ENCODE data around the gene KCNH8.

The KCNH8 gene

DNA sequence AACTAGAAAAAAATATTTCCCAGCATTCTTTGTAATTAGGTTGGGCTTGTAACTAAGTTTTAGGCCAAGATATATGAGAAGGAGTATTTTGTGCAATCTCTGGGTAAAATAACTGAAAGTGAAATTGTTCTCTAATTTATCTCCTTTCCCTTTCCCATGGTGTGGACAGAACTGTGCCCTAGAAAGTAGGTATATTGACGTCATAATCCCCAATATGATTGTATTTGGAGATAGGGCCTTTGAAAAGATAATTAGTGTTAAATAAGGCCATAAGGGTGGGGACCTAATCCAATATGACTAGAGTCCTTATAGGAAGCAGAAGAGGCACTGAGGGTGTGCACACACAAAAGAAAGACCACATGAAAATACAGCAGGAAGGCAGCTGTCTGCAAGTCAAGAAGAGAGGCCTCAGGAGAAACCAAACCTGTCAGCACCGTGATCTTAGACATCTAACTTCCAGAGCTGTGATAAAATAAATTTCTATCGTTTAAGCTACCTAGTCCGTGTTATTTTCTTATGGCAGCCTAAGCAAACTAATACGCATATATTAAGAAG, 106.6 kb downstream of the KCNH8 start:
- DNase-seq: no peak

DNA sequence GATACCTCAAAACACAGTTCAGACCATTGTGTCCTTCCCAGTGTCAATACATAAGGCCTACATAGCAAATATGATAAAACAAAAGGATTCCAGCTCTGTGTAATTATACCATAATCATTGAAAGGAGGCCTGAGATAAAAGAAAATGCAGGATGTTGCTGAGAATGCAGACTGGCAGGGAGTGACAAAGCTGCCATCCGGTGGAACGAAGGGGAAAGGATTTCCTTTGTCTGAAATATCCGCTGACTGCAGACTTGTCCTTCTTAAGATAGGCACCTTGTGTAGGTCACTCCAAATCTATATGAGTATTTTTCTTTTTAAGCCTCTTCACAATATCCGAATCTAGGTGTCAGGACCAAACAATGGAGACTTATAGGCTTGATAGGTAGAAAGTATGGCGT, 108.0 kb downstream of the KCNH8 start:
- DNase-seq: no peak

DNA sequence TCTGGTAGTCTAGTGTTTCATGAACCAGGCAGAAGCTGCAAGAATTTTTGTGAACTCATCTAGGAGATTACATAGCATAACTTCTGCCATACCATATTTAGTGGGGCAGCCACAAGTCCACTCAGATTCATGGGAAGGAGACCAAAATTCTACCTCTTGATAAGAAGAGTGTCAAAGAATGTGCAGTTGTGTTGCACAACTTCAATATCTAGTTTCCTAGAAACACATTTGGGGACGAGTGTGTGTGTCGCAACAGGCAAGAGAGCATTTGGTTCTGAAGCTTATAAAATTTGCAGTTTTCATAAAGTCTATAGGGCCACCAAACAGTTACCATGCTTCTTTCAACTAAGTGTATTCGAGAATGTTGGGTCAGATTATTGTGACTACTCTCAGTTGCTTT, 115.3 kb downstream of the KCNH8 start:
- DNase-seq: no peak

DNA sequence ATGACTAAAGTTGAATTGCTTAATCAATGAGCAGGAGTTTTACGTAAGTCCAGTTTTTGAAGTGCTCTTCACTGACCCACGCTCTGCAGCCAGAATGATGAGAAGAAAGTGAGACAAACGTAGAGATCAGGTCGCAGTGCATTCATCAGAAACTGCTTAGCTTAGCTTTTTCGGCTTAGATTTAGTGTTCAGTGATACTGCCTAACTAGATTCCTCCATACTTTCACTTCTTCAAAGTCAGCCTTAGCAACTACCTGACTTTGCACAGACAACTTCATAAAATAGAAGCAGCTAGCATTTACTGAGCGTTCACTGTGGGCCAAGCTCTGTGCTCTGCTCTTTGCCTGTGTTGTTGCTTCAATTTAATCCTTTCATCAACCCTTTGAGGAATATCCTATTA, 116.1 kb downstream of the KCNH8 start:
- no peak for DNase-seq

DNA sequence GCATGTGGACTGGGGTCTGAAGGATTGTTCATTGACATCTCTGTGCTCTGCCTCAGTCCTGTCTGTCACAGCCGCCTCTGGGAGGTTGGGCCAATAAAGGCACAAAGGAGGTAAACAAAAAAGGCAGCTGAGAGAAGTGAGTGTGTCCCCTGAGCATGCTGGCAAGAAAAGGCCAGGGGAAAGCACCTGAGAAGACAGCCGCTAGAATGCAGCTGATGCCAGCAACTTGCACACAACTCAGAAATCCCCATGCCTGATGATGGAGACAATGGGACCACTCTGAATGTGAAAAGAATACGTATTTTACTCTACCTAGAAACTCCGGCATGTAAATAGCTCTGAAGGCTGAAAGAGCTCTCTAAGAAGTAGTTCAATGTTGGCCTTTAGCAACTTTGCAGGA, 118.7 kb downstream of the KCNH8 start:
- no peak for DNase-seq

DNA sequence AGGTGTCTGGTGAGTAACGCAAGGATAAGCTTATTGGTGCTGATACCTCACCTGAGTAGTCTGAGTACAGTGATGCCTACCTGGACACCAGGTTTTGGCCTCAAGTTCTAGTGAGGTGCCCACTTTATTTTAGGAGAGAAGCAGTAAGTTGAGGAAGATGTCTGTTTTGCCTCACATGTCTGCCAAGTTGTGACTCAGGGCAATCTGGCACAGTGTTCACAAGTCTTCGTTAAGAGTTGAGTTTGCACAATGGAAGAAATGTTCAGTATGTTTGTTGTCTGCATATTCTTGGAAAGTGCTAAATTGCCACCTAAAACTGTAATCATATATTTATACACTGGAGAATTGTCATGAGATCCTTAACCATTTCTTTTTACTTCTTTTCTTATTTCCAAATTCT, 122.2 kb downstream of the KCNH8 start:
- no peak for DNase-seq

DNA sequence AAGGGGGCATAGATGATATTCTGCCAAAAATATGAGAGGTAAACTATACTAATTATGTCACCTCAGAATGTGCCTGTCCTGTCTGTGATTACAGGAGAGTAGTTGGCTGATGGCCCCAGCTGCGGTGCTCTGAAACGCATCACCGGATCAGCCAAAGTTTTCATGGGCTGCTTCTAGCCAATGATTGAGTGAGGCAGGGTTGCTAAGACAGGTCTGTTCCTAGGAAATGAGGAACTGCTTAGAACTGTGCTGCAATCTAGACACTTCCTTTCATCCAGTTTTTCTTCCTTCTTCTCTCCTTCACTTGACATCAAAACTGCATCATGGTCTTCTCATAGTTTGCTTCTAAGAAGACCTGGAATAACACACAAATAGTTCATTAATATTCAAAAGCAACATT, 124.0 kb downstream of the KCNH8 start:
- no peak for DNase-seq

DNA sequence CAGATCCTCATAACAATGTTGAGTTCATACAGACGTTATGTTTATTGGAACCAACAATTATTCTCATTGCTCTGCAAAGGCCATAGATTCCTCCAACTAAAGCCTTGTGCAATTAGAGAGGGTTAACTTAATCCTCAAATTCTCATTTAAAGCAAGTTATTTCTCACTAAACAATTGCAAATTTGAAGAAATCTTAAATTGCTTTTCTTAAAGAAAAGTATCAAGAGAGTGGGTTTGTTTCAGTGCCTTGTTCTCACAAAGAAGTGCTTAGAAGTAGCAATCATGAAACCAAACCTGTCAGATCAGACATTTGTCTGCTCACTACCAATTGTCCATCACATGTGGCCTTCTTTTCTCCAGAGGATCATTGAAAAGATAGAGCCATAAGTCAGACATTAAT, 124.8 kb downstream of the KCNH8 start:
- DNase-seq: no peak

DNA sequence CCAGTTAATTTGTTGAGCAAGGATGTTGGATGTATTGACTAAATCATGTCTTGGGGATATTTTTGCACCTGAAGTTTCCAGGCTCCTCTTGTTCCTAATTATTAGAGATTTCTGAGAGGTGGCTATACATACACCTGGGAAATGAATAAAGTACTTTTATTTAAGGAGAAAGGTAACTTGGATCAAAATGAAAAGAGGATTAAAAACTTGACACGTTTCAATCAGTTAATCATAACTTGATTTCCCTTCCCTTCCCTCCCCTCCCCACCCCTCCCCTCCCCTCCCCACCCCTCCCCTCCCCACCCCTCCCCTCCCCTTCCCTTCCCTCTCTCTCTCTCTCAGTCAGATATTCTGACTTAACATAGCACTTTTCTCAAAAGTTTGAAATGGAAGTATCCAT, 126.3 kb downstream of the KCNH8 start:
- DNase-seq: no peak

DNA sequence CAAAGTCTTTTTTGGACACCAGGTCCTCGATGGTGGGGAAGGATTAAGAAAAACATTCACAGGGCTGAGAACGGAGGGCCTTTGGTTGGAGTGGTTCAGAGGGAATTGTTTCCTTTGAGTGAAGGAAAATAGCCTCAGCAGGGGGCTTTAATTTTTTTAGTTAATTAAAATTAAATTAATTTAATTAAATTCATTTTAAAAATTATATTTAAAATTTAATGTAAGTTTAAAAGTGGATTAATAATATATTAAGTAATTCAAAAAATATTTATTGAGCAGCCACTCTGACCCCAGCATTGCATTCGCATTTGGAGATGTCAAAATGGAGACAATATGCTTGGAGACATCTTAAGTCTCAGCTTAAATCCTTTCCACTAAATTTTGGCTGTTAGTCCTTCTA, 136.7 kb downstream of the KCNH8 start:
- DNase-seq: no peak

DNA sequence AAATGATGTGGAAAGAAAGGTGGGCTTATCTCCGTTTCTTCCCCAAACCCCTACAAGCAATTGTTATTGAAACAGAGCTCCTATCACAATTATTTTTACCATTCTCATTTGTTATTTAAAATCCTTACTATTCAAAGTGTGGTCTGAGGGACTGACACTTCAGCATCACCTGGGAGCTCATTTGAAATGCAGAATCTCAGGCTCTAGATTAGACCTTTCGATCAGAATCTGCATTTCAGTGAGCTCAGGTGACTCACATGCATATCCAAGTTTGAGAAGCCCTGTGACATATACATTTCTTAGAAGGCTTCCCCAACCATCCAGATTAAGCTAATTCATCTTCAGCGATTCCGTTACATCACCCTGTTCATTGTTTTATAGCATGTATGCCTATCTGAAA, 145.0 kb downstream of the KCNH8 start:
- DNase-seq: no peak

DNA sequence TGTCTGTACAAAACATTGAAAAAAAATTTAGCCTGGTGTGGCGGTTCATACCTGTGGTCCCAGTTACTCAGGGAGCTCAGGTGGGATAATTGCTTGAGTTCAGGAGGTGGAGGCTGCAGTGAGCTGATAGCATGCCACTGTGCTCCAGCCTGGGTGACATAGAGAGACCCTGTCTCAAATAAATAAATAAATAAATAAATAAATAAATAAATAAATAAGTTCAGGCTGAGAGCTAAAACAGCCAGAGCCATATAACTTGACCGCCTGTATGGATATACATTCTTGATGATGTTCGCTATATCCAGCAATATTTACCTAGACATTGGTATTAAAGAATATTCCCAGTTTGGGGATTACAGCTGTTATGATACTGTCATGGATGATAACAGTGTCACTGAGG, 146.9 kb downstream of the KCNH8 start:
- no peak for DNase-seq

DNA sequence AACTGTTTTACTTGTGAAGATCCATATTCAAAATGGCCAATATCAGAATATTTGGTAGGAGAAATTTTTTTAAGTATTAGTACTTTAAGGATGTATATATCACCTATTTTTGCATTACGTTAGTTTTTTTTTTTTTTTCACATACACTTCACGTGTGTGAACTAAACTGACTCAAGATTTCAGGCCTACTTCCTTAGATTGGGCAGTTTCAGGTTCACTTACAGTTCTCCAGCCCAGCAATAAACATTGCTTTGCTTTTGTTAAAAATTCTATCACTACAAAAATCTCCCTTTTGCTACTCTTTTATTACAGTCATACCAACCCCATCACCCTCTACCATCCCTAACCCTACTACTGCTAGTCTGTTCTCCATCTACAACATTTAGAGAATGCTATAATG, 183.6 kb downstream of the KCNH8 start:
- DNase-seq: no peak

DNA sequence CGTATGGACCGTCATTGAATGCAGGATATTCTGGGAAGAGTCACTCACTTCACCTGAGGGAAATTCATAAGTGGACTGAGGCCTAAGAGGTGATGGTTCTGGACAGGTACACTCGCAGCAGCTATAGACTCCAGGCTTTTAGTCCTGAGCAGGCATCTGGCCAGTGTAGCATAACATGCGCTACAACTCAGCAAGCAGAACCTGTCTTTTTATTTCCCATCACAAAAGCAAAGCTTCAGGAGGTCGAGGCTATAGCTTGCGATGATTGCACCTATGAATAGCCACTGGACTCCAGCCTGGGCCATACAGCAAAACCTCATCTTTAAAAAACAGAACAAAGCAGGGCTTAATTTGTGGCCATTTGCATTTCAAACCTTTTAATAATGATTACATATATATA, 185.8 kb downstream of the KCNH8 start:
- no peak for DNase-seq

DNA sequence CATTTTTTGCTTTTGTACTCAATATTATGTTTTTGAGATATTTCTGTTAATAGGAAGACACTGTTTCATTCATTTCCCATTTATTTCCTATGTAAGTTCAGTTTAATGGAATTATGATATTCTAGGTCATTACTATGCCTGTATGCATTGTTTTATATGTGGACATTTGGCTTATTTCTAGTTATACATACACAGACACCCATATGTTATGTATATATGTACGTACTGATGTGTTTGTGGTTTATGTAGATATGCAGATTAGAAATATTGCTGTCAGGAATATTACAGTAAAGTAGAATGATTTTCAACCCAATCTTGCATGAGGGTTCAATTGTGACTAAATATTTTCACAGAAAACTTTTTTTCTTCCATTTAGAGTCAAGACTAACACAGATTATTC, 190.5 kb downstream of the KCNH8 start:
- DNase-seq: no peak

DNA sequence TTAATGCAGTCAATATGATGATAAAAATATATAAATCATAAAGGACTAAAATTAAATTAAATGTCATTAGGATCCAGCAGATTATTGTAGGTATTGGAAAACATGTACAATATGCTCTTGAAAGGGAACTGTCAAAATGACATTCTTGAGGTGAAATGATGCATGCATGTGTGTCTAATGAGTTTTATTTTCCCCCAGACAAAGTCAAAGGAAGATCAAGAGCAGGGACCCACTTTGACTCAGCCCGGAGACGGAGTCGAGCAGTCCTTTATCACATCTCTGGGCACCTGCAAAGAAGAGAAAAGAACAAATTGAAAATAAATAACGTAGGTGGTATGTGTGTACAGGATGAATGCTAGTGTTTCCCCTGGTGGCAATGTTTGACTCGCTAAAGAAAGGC, 194.1 kb downstream of the KCNH8 start:
- no peak for DNase-seq

DNA sequence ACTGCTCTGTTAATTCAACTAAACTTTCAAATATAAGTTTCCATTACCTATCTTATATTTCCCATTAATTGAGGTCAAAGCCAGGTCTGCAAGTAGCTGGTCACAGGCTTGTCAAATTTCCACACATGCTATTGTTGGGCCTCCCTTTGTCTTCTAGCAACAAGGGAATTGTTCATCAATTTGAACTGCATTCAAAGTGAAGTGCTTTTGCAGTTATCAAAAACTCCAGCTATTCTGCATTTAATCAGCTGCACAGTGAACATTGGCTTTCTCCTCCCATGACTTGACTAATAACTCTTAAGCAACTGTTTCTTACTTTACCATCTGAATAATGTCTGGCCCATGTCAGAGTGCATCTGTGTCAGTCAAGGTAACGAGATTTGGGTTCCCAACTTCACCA, 198.4 kb downstream of the KCNH8 start:
- DNase-seq: no peak

DNA sequence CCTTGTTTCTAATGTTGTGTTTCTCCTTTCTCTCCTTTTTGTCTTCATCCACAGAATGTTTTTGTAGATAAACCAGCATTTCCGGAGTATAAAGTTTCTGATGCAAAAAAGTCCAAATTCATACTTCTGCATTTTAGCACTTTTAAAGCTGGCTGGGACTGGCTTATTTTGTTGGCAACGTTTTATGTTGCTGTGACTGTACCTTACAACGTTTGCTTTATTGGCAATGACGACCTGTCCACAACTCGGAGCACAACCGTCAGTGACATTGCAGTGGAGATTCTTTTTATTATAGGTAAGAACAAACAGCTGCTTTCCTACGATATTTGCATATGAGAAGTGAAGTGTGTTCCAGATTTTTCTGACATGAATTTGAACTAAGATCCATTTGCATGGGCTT, 199.4 kb downstream of the KCNH8 start:
- no peak for DNase-seq

DNA sequence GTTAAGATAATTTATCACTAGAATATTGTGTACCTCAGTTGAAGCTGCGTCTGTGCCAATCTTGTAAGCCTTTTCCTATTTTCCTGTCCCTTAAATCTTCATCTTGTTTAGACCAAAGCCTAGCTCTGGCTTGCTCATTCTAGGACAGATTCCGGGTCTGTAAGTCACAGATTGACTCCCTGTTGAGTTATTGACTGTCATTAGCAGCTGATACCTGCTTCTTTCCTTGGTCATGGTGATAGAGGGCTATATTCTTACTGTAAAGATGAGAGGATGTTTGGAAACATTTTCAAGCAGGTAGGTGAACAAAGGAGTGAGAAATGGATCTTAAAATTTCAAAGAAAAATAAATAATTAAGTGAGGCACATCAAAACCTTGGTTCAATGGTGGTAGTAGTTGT, 200.2 kb downstream of the KCNH8 start:
- DNase-seq: no peak

DNA sequence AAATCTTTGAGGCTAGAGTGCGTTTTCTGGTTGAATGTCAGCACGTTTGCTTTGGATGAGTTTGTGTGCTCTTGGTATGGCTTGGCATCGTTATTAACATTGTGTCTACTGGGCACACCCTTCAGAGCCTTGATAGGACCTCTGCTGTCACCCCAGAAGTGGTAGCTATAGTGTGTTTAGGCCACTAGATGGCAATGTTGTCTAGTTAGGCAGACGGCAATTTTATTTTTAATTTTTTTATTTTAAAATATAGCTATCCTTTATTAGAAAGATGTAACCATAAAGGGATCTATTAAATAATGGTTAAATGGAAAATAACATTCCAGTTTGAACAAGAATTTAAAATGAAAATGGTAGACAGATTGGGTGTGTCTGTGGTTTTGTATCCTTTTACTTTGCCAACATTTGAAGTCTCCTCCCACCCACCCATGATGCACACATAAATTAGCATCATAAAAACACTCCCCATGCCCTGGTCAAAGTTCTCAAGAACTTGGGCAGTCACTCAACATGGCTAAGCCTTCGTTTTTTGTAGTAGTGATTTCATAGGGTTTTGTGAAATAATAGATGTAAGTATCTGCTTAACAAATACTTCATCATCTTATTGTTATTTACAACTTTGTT, 200.7 kb downstream of the KCNH8 start:
- DNase-seq: no peak

DNA sequence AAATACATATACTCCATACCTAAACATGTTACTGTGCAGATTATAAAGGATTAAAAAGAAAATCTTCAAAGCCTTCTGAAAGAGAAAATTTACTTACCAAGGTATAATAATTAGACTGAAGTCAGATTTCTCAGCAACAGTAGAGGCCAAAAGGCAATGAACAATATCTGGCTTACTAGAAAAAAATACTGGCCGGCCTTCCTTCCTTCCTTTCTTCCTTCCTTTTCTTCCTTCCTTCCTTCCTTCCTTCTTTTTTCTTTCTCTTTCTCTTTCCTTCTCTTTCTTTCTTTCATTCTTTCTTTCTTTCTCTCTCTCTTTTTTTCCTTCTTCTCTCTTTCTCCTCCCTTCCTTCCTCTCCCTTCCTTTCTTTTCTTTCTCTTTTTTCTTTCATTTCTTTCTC, 209.6 kb downstream of the KCNH8 start:
- DNase-seq: no peak

DNA sequence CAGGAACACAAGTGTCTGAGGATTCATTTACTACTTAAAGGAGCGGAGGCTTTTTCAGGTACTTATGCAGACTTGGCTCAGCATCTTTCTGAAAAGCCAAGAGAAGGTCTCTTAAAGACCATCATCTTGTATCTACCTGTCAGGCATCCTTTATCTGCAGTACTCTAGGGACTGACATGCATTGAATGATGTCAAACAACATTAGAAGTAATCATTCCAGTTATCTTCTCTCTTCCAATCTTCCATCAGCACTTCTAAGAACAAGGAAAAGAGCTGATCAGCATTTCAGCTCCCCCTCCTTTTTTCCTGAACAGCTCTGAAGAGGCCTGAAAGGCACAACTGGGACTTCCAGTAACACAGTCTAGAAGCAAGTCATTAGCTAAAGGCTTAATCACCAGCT, 214.8 kb downstream of the KCNH8 start:
- DNase-seq: no peak

DNA sequence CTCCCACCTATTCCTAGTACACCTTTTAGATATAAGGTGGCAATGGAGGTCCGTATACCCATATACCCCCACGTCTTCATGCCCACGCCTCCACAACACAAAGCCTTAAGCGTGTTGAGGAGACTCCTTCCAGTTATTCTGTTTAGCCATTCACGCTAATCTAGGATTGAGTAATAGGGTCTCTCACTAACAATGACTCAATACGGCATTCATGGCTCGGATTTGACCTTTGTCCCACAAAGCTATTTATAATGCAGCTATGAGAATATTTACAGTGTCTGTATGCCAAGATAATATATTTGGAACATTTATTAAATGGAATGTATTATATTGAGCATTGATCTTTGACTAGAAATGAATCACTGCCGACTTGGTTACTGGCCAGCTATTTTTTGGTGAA, 215.8 kb downstream of the KCNH8 start:
- DNase-seq: no peak

DNA sequence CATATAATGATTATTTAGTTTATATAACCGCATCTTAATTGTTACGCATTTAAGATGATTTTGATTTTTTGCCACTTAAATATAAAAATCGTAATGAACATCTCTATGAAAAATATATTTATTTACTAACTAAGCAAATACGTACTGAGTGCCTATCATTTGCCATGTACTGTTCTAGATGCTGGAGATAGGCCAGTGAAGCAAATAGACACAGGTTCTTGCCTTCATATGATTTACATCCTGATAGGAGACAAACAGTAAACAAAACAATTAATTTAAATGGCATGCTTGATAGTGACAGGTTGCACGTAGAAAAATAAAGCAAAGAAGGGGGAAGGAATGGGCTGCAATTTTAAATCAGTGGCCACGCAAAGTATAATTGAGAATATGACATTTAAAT, 217.2 kb downstream of the KCNH8 start:
- no peak for DNase-seq

DNA sequence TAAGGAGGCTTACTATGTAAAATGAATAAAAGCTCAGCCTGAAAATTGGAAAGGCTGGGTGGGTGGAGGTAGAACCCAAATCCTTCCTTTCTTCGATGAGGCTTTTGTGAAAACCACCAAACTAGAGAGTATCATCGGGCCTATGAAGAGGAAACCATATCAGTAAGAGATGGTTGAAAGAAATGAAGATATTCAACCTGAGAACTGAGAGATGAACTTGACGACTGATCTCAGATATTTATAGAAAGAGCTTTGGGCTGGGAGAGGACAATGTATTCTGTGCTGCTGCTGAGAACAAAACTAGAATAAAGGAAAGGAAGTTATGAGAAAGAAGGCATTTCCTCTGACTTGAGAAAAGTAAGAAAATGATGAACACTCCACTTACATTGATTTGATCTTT, 236.6 kb downstream of the KCNH8 start:
- no peak for DNase-seq

DNA sequence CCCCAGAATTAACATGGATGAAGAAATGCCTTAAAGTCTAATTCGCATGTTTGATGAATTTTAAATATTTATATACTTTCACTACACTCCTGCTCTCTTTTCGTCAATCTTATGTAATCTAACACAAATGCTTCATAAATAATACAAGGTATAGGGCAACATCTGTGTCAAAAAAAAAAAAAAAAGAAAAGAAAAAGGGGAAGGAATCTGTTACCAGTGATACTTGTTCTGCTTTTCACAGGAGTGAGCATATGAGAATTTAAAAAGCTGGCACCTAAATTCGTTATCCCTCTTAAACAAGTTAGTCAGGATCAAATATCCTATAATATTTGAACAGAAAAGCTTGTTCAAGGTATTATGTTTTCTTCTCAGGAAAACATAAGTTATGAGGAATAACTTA, 243.8 kb downstream of the KCNH8 start:
- DNase-seq: no peak

All from kidney glomerular epithelial cell (primary cell).